OCI-M1 (cell line): ENCODE data around the gene PIK3IP1.
"Not testable (repeated sequence)": the region's sequence is repeated elsewhere in the genome, so short reads cannot be mapped to it uniquely, and the experiment has no call there.

Source experiments
- DNase-seq: peaks from one replicate; lab custom pipeline; 2025; lab: John Stamatoyannopoulos, UW

Gene PIK3IP1

GRCh38 chr22:31292236-31292989 is at the start of gene PIK3IP1:
Gene PIK3IP1, minus strand, starts transcription at chr22:31292488. Its CDS starts 144 bp downstream, at chr22:31292344.
- peak; percentile 92 for DNase-seq

DNA sequence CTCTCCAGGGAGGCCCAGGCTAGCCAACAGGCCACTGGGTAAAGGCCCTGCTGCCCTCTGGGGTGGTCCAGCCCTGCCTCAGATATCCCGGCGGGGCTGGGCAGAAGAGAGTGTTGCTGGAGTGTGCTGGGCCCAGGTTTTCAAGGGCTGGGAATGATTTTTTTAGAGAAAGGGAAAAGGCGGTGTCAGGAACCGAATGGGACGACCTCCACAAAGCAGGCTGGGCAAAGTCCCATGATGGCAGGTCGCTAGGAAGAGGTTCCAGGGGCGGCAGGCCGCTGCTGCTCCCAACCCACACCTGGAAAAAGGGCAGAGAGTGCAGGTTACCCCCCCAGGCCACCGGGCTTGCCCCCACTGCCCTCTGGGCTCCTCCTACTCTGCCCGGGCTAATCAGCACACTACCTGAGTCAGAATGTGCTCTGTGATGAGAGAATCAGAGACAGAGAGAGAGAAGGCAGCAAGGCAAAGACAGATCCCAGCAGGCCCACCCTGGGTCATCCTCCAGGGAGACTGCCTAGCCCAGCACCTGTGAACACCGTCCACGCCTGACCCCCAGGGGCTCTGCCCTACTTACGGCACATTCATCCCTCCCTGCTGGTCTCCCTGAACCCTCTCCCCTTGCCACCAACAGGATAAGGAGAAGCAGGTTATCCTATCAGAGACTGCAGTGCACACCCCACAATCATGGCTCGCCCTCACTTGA is 49.2 kb upstream of the PIK3IP1 start:
- no peak for DNase-seq

DNA sequence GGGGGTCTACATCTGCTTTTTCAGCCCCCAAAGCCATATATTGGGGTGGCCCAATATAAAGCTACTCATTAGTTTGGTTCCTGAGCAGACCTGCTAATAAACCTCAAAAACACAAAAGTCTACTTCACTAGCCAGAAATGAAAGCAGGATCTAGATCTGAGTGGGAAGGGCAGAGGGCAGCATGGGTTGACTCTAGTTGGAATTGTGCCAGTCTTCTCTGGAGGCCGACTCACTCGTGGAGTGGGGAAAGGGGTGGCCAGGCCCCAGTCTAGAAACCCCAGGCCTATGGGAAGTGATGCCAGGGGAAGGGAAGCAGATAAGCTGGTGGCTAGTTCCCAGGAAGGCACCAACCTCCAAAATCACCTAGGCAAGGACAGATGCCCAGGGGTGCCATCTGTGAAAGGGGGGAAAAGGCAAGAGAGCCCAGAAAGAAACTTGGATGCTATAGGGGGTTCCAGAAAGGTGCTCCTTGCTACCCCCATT is 48.5 kb upstream of the PIK3IP1 start:
- DNase-seq: no peak

DNA sequence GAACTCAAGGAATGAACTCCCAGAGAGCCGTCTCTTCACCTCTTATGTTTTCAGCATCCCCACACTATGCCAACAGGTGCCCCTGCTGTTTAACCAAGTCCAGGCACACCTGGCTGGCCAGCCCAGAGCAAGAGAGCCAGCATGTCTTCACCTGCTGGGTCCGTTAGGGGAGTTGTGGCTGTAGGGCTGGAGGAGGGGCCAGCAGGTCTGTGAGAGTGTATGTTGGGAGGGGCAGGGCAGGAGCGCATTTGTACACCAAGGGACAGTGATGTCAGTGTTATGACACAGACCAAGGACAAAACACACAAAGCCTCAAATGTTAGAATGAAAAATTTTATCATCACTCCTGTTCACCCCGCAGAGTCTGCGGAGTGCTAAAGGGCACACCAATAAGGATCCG is 48.1 kb upstream of the PIK3IP1 start:
- no peak for DNase-seq

DNA sequence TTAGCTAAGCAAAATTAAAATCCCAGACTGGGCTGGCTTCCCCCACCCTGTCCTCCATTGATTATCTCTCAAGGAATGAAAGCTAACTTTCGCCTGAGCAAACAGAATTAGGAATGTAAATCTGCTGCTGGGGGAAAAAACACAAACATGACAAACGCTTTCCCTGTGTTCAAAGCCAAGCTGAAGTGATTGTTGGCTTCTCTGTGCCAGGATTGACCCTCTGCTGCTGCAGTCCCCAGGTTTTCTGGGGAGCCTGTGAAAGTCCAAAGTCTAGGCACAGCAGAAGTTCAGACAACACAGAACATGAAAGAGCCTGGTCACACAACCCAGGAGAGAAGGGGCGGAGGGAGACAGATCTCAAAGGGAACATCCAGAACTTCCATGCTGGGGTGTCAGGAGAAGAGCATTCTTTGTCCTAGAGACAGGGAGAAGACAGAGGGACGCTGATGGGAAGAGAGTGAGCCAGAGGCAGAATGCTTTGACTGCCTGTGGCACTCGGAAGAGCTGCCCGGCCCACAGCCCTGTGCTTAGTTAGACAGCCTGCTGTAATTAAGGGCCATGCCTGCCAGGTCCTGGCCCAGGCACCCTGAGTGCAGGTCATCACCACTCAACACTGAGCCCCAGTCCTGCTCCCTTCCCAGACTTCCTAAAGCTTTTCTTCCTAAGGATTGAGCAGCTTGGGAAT is 47.0 kb upstream of the PIK3IP1 start:
- DNase-seq: no peak

- DNase-seq: no peak
Observed at GRCh38 chr22:31337178-31337577, 44.9 kb upstream of the PIK3IP1 start.

DNA sequence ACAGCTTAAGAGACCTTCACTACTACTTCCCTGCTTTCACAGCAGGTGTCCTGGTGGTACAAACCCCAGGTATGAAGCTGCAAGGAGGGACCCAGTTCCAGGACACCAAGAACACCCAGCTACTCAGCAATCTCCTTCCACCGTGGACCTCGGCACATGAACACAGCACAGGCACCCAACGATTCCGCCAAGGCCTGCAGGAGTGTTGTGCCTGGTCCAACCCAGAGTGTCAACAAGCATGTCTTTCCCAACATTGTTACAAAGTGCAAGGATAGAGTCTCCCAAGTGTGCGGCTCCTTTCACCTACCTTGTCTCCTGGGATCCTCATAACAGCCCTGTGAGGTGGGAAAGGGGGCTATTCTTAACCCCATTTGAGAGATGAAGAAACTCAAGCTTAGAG is 42.0 kb upstream of the PIK3IP1 start:
- no peak for DNase-seq

GRCh38 chr22:31333641-31334040 is 41.4 kb upstream of the PIK3IP1 start:
- DNase-seq: no peak

- DNase-seq: no peak
Observed at GRCh38 chr22:31332886-31333285, 40.6 kb upstream of the PIK3IP1 start.

- no peak for DNase-seq
Observed at GRCh38 chr22:31332010-31332409, 39.7 kb upstream of the PIK3IP1 start.

- no peak for DNase-seq
Observed at GRCh38 chr22:31329453-31330215, 37.3 kb upstream of the PIK3IP1 start.

DNA sequence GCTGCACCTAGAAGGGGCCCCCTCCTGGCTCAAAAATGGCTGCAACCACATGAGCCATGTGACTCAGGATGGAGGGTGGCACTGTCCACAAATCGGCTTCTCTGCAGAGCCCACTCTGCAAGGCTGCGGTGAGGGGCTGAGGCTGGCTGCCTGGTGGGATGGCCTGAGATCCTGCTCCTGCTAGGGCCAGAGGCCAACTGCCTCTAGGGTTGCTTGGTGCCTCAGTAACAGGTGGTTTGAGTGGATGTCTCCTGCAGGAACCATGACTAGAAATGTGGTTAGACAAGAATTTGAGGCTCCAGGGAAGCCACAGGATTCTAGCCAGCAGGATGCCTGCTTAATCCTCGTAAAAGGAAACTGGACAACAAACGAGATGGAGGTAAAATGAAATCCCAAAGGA is 36.7 kb upstream of the PIK3IP1 start:
- no peak for DNase-seq

DNA sequence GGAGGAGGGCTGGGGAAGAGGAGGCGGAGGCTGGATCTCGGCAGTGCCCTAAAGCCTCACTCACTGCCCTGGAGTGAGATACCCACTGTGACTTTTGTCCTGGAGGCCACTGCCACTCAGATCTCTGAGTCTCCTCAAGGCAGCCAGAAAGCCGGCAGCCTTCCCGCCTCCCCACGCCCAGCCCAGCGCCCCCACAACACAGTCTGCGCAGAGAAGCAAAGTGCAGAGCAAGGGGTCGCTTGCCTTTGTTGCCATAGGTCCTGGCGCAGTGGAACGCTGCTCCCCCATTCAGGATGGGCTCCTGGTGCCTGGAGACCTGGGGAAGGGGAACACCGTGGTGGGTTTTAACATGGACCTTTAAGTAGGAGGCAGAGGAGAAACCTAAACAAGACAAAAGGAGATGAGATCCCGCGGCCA is 36.3 kb upstream of the PIK3IP1 start:
- DNase-seq: no peak

GRCh38 chr22:31327806-31328543 is 35.7 kb upstream of the PIK3IP1 start:
- no peak for DNase-seq

DNA sequence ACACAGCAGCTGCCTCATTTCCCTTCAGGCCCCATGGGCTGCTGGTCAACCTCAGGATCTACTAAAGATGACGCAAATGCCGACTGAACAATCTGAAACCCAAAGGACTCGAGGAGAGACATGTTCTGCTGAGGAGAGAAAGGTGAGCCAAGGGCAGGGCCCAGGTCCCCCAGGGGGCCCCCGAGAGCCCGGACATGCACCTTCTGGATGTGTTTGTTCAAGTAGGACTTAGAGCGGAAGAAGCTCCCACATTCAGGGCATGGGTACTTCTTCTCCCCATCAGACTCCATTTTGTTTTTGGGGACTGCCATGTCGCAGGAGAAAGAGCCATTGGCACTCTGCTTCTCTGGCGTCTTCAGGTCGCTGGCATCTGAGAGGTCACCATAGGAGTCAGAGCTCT is 34.6 kb upstream of the PIK3IP1 start:
- no peak for DNase-seq

DNA sequence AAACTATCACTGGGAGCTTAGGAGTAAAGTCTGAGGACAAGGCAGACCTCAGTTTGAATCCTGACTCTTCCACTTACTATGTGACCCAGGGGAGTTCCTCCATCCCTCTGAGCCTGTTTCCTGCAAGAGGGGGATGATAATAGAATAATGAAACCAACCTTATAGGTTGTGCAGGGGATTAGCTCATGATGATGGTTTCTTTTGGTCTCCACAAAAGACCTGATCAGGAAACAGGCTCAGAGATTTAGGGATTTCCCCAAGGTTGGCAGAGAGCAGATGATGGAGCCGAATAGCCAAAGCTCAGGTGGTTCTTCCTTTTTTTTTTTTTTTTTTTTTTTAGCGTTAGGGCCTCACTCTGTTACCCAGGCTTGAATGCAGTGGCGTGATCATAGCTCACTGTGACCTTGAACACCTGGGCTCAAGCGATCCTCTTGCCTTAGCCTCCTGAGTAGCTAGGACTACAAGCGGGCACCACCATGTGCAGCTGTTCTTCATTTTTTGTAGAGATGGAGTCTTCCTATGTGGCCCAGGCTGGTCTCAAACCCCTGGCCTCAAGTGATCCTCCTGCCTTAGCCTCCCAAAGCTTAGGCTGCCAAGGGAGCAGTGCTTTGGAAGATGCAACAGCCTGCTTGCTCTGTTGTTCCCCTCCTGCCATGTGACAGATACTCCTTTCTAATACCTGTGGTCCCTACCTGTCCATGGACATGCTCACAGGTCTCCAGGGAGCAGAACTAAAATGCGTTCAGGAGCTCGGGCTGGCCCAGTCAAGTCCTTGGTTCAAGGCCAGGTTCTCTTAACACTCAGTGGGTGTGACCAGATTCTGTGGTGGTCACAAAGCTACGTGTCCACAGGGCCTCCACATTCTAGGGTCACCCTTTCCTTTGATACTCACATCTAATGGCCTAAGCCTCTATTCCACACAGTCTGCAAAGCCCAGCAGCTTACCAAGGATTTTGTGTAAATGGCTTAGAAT is 31.6 kb upstream of the PIK3IP1 start:
- DNase-seq: no peak

DNA sequence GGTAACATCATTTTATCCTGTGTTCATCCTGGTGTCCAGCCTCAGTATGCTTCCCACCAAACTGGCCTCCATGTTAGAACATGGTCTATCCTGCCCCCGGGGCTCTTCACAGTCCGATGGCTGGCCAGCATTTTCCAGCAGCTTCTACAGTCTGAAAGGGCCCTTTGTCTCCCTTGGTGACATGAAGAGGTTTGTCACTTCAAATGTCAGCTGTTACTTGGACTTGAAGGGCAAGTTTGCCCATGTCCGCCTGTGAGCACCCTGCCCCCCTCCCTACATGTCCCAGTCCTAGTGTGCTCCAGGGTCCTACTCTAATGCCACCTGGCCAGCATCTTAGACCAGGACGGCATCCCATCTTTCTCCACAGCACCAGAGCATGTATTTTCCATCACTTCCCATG is 29.1 kb upstream of the PIK3IP1 start:
- DNase-seq: no peak

- not testable (repeated sequence) for DNase-seq
Observed at GRCh38 chr22:31314220-31314619, 21.9 kb upstream of the PIK3IP1 start.

GRCh38 chr22:31313366-31314147 is 21.3 kb upstream of the PIK3IP1 start:
- peak; percentile 68 for DNase-seq
